Mucosa of rectum (tissue), 2 donors: ENCODE measurements around the gene B3GNT8.

Experiments
- H3K27ac ChIP-seq, 2 donors: one replicate each; pipeline ENCODE4 v1.7.0; 2013; ENCODE audit warnings: inconsistent platforms in 2 of 2, low read depth in 2 of 2, low read length in 2 of 2
- H3K27me3 ChIP-seq, 2 donors: one replicate each; pipeline ENCODE4 v1.7.0; 2013; ENCODE audit warnings: low read length in 2 of 2; ENCODE audit not compliant: control insufficient read depth in 2 of 2, insufficient read depth in 2 of 2
- H3K36me3 ChIP-seq, 2 donors: one replicate each; pipeline ENCODE4 v1.7.0; 2013; ENCODE audit warnings: low read length in 2 of 2; ENCODE audit not compliant: control insufficient read depth in 2 of 2, insufficient read depth in 2 of 2
- H3K4me1 ChIP-seq, 2 donors: one replicate each; pipeline ENCODE4 v1.7.0; 2013; ENCODE audit warnings: low read length in 2 of 2, mild to moderate bottlenecking in 1 of 2; ENCODE audit not compliant: control insufficient read depth in 2 of 2, insufficient read depth in 2 of 2
- H3K4me3 ChIP-seq, 2 donors: one replicate each; pipeline ENCODE4 v1.7.0; 2013; ENCODE audit warnings: low read length in 2 of 2
- H3K9ac ChIP-seq, 2 donors: one replicate each; pipeline ENCODE4 v1.7.0; 2013; ENCODE audit warnings: low read length in 2 of 2, low read depth in 1 of 2, mild to moderate bottlenecking in 1 of 2
- H3K9me3 ChIP-seq, 2 donors: one replicate each; pipeline ENCODE4 v1.7.0; 2013; ENCODE audit warnings: low read length in 2 of 2; ENCODE audit not compliant: control insufficient read depth in 2 of 2
- donor health status: healthy.
- donor health status: Normal muscosa, but diverticular disease.

Gene B3GNT8

GRCh38 chr19:41449079-41449864 lies 22.1 kb upstream of the B3GNT8 start:
- Histone ChIP-seq H3K4me3 (peak overlapping the region in 1 of 2 donors; percentile 31), H3K36me3 (no peaks in the 10 kb centered on the region), H3K9me3 (no peaks in the 10 kb centered on the region), H3K27ac (no peak overlapping the region), H3K4me1 (no peaks in the 10 kb centered on the region), H3K27me3 (peaks cover 3 to 4% of the 10 kb centered on the region in 2 donors), H3K9ac (peak overlapping the region in 1 of 2 donors; percentile 24)

GRCh38 chr19:41447732-41448332 lies 20.7 kb upstream of the B3GNT8 start:
- Histone ChIP-seq H3K27ac (no peak overlapping the region), H3K4me3 (no peak overlapping the region)

DNA sequence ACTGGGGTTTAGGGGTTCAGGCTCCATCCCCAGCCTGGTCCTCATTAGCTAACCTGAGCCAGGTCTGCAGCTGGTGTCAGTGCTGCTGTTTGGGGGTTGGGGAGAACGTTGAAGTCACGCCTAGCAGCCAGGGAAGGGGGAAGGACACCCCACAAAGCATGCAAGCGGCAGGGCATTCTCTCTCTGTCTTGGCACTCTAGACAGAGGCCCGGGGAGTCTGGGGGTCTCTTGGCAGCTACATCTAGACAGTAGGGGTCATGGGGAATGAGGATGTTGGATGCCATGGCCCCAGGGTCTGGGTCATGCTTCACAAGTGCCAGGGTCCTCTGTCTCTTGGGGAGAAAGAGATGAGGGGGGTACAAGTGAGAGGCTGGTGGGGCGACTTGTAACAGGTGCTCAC lies 18.4 kb upstream of the B3GNT8 start:
- Histone ChIP-seq H3K9ac (no peak overlapping the region), H3K4me1 (no peaks in the 10 kb centered on the region), H3K9me3 (no peaks in the 10 kb centered on the region), H3K27ac (no peak overlapping the region), H3K4me3 (no peak overlapping the region), H3K36me3 (no peaks in the 10 kb centered on the region), H3K27me3 (peaks cover 3 to 4% of the 10 kb centered on the region in 2 donors)

More at GRCh38 chr19:41447732-41448332, 20.7 kb upstream of the B3GNT8 start:
- H3K27me3 ChIP-seq, result peaks cover 3 to 4% of the 10 kb centered on the region in 2 donors
- H3K4me1 ChIP-seq, result no peaks in the 10 kb centered on the region
- no peak overlapping the region for H3K9ac ChIP-seq
- H3K36me3 ChIP-seq, result no peaks in the 10 kb centered on the region
- no peaks in the 10 kb centered on the region for H3K9me3 ChIP-seq

DNA sequence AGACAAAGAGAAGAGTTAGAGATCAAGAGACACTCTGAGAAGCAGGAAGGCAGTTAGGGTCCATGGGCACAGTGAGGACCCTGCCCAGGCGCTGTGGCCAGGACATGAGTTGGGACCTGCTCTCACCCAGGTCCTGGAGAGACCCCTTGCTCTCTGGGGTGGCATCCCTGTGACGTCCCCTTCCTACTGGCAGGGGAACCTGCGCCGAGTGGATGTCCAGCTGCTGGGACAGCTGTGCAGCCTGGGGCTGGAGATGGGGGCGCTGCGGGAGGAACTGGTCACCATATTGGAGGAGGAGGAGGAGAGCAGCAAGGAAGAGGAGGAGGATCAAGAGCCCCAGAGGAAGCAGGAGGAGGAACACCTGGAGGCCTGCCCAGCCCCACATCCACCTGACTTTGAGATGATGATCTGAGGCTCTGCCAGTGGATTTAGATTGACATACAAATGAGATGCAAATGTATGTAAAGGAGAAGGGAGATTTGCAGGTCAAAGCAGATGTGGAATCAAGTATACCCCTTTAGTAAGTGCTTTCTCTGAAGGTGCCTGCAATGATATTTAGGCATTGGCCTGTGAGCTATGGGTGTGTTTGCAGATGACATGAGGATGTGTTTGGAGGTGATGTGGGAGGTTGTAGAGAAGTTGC lies 16.8 kb upstream of the B3GNT8 start:
- H3K4me3 ChIP-seq, result no peak overlapping the region
- H3K36me3 ChIP-seq, result no peaks in the 10 kb centered on the region
- H3K27ac ChIP-seq, result no peak overlapping the region
- no peaks in the 10 kb centered on the region for H3K9me3 ChIP-seq
- H3K27me3 ChIP-seq, result peaks cover 3 to 4% of the 10 kb centered on the region in 2 donors
- peaks cover 5 to 8% of the 10 kb centered on the region in 2 donors for H3K4me1 ChIP-seq
- H3K9ac ChIP-seq, result no peak overlapping the region

DNA sequence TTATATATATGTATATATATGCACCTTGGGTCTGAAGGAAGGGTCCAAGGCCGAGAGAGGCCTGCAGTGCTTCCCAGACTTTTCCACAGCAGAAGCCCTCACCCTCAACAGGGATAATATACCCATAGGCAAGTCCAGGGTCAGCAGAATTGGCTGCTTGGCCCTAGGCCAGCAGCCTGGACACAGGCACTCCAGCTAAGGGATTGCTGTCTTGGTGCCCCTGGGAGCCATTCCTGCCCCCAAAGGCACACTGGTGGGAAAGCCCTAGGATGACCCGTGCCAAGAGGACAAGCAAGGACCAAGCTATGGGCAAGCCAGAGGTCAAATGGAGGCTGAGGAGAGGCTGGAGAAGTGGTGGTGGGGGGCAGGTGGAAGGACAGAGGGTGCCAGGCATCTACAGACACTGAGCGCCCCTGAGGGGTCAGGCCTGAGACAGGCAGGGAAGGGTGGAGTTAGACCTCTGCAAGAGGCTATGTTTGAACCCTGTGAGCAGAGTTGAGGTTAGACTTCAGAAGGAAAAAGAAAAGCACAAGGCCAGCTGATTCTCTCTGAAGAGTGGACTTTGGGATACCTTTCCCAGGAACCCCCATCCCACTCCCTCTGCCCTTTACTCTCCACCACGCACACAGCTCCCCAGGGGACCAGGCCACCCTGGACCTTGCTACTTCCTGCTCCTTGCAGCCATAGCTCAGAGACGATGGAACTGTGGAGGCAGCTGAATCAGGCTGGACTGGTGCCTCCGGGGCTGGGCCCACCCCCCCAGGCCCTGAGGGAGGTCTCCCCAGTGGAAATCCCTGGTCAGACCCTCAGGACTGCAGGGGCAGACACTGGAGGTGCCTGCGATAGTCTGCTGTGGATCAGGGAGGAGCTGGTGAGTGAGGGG lies 15.5 kb upstream of the B3GNT8 start, which contains the start of gene ERICH4:
ERICH4 (plus strand) TSS at position 684 of the 883 bp plus-strand sequence; CDS start at position 698, 14 bp downstream.
- peaks cover 3 to 4% of the 10 kb centered on the region in 2 donors for H3K27me3 ChIP-seq
- H3K27ac ChIP-seq, result no peak within 1 kb of the TSS
- H3K4me3 ChIP-seq, result no peak within 1 kb of the TSS
- H3K36me3 ChIP-seq, result peaks cover 4% of the 10 kb centered on the region in 2 donors
- H3K9me3 ChIP-seq, result no peaks in the 10 kb centered on the region
- H3K4me1 ChIP-seq, result peaks cover 8 to 11% of the 10 kb centered on the region in 2 donors
- H3K9ac ChIP-seq, result no peak within 1 kb of the TSS

- H3K36me3 ChIP-seq, result peaks cover 5 to 9% of the 10 kb centered on the region in 2 donors
- H3K27me3 ChIP-seq, result peaks cover 0 to 3% of the 10 kb centered on the region in 2 donors
- peaks cover 8 to 13% of the 10 kb centered on the region in 2 donors for H3K4me1 ChIP-seq
- H3K9me3 ChIP-seq, result no peaks in the 10 kb centered on the region
- H3K4me3 ChIP-seq, result no peak overlapping the region
- no peak overlapping the region for H3K9ac ChIP-seq
- H3K27ac ChIP-seq, result no peak overlapping the region
Measured at GRCh38 chr19:41441321-41441945, 14.3 kb upstream of the B3GNT8 start.

DNA sequence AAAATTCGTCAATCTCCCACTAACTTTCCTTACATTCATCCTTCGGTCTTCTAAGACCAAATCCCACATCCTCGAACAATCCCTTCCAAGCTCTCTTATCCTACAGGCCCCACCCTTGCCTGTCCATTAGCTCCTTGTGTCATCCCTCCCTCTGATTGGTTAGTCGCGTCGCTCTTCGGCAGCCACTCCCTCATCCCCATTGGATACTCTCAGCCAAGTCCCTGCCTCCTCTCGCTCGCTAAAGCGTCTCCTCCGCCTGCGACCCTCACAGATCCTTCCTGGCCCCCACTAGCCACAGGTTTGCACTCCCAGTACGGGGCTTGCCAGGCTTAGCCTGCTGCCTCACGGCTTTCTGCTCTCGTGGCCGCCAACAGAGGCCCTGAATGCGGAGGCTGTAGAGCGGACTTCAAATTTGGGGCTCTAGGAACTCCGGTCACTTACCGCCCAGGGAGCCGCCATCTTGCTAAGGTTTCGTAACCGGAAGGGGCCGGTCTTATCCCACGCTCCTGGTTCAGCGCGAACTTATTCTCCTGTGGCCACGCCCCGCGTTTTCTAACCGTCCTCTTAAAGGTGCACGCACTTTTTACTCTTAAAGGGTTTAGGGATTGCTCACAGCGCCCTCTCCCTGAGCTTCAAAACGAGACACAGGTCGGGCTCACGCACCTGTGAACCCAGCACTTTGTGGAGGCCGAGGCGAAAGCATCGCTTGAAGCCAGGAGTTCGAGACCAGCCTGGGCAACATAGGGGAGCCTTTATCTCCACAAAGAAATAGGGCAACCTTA lies 12.5 kb upstream of the B3GNT8 start, which contains the start of gene DMAC2:
DMAC2 (minus strand) TSS at position 472 of the 782 bp plus-strand sequence; CDS start at position 459, 13 bp downstream.
- peaks cover 5 to 13% of the 10 kb centered on the region in 2 donors for H3K36me3 ChIP-seq
- peak within 1 kb of the TSS; percentile 93 to 98 for H3K27ac ChIP-seq
- H3K4me3 ChIP-seq, result peak within 1 kb of the TSS; percentile 91 to 98
- H3K9ac ChIP-seq, result peak within 1 kb of the TSS; percentile 90 to 95
- peaks cover 8 to 13% of the 10 kb centered on the region in 2 donors for H3K4me1 ChIP-seq
- no peaks in the 10 kb centered on the region for H3K9me3 ChIP-seq
- H3K27me3 ChIP-seq, result no peaks in the 10 kb centered on the region

DNA sequence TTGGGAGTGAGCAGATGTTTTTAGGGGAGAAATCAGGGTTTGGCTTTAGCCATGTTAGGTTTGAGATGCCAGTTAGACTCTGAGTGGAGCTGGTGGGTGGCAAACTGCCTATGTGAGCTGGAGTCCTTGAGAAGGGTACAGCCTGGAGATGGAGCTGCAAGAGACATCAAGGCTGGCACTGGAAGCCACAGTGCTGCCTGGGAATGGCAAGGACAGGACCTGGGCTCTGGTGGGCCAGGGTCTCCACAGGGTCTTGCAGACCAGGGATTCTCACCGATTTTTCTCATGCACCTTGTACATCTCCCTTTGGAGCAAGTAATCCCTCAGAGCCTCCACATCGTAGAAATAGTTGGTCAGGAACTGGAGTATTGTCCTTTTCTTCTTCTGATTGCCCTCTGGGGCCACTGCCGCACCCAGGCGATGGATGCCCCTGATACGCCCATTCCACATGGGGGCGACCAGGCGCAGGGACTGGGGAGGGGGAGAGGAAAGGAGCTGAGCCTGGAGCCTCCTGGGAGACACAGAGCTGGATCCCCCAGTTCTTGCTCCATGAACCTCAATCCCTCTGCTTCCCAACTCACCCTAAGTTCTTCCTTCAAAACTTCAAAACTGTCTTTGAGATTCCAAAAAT lies 10.9 kb upstream of the B3GNT8 start:
- Histone ChIP-seq H3K36me3 (peaks cover 10 to 18% of the 10 kb centered on the region in 2 donors), H3K27ac (no peak overlapping the region), H3K9ac (no peak overlapping the region), H3K9me3 (no peaks in the 10 kb centered on the region), H3K4me1 (peaks cover 8 to 13% of the 10 kb centered on the region in 2 donors), H3K27me3 (no peaks in the 10 kb centered on the region), H3K4me3 (no peak overlapping the region)
